Measurements from ENCODE around the gene POC5.
"Not testable (repeated sequence)": the region's sequence is repeated elsewhere in the genome, so short reads cannot be mapped to it uniquely, and the experiment has no call there.

The POC5 gene, protein sequence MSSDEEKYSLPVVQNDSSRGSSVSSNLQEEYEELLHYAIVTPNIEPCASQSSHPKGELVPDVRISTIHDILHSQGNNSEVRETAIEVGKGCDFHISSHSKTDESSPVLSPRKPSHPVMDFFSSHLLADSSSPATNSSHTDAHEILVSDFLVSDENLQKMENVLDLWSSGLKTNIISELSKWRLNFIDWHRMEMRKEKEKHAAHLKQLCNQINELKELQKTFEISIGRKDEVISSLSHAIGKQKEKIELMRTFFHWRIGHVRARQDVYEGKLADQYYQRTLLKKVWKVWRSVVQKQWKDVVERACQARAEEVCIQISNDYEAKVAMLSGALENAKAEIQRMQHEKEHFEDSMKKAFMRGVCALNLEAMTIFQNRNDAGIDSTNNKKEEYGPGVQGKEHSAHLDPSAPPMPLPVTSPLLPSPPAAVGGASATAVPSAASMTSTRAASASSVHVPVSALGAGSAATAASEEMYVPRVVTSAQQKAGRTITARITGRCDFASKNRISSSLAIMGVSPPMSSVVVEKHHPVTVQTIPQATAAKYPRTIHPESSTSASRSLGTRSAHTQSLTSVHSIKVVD

DNA sequence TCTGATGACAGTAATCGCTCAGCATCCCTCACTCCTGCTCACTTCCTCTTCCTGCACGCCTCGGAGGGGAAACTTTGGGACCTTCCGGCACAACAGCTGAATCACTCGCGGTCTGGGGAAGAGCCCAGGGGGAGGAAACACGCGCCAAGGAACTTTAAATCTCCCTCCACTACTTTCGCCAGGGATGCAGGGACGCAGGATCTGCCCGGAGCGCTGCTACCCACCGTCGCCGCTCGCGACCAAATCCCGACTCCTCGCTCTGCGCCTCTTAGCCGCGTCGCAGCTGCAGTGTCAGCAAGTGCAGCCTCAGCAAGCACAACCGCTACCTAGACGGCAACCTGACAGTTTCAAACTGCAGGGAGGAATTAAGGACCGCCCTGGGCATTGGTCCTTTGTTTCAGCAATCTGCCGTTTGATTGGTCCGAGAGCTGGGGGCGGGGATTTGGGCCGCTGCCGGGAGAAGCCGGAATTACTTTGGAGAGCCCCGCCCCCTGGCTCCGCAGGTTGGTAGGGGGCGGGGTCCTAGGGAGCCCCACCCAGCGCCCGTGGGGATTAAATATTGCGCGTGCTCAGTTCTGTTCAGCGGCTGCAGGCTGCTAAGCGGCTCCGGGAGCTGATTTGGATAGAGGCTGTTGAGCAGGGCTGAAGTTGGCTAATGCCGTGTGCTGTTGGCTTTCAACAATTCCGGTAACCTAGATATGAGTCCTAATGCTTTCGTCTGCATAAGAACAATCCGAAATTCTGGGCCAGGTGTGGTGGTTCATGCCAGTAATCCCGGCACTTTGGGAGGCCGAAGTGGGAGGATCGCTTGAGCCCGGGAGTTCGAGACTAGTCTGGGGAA, at the start of gene POC5:
TSS of gene POC5 (minus strand) at position 356 of the 841 bp plus-strand sequence. CDS start 4,500 bp downstream, outside the sequence.
- in situ Hi-C loops (cut with MboI; ENCODE audit: low pct_unique_long_range_greater_than_20kb, low sequenced_read_pairs) = no loop called here
- peak; percentile 99 for DNase-seq

DNA sequence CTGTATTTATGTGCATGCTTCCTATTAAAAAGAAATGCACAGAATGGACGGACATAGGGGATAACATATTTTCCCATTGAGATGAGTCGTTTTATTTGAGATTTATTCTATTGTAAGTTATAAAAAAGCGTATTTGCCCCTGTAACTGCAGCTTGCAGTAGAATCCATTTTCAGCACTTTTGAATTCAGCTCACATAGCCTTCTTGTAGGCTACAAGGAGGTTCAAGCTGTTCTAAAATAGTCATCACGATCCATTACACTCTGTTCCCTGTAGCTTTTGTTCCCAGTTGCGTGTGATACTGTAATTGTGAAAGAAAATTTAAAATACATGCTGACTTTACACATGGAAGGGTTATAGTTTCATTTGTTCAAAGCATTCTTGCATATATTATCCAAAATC, 40.9 kb upstream of the POC5 start:
- in situ Hi-C loops (cut with MboI; ENCODE audit: low pct_unique_long_range_greater_than_20kb, low sequenced_read_pairs) = no loop called here

GRCh38 chr5:75756981-75757380, 39.7 kb upstream of the POC5 start:
- no peak for DNase-seq
- in situ Hi-C loops (cut with MboI; ENCODE audit: low pct_unique_long_range_greater_than_20kb, low sequenced_read_pairs) = no loop called here

More for the DNA sequence above, 40.9 kb upstream of the POC5 start:
- DNase-seq = no peak

GRCh38 chr5:75756211-75756610, 39.0 kb upstream of the POC5 start:
- DNase-seq = no peak
- in situ Hi-C loops (cut with MboI; ENCODE audit: low pct_unique_long_range_greater_than_20kb, low sequenced_read_pairs) = no loop called here

- DNase-seq = no peak
- in situ Hi-C loops (cut with MboI; ENCODE audit: low pct_unique_long_range_greater_than_20kb, low sequenced_read_pairs) = no loop called here
Measured at GRCh38 chr5:75753182-75753581, 35.9 kb upstream of the POC5 start.

DNA sequence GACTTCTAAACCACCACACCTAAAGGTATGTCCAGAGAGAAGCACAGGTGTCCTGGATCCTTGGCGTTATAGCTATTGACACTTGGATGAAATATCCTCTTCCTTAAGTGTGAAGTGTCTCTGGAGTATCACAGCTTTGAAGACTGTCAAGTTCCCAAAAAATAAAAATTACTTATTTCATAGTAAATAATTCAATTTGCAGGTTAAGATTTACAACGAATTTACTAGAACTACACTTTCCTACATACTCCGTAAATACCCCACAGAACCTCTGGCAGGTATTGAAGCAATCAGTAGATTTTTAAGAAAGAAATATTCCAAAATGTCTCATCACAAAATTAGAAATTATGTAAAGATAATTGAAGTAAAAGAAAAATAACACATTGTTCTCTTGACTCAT, 27.1 kb upstream of the POC5 start:
- in situ Hi-C loops (cut with MboI; ENCODE audit: low pct_unique_long_range_greater_than_20kb, low sequenced_read_pairs) = no loop called here

DNA sequence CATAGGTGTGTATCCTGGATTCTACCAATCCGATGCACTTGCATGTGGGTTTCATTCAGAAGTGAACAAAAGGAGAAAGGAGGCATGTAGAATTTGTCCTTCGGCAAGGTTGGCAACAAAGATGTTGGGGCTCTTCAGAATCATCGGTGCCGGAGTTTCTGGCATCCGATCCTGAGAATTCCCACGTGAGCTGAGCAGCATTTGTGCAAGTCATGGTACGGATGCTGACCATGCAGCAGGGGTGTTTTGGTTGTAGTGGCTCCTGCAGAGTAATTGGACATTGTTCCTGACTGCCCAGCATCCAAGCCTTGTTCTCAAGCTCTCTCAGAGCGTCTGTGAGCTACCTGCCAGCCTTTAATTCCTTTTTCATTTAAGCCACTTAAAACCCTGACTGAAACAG, 19.0 kb upstream of the POC5 start:
- no peak for DNase-seq
- in situ Hi-C loops (cut with MboI; ENCODE audit: low pct_unique_long_range_greater_than_20kb, low sequenced_read_pairs) = no loop called here

More for the DNA sequence above, 27.1 kb upstream of the POC5 start:
- DNase-seq = no peak

GRCh38 chr5:75734913-75735789, 17.9 kb upstream of the POC5 start:
- in situ Hi-C loops (cut with MboI; ENCODE audit: low pct_unique_long_range_greater_than_20kb, low sequenced_read_pairs) = no loop called here
- peak; percentile 30 for DNase-seq

DNA sequence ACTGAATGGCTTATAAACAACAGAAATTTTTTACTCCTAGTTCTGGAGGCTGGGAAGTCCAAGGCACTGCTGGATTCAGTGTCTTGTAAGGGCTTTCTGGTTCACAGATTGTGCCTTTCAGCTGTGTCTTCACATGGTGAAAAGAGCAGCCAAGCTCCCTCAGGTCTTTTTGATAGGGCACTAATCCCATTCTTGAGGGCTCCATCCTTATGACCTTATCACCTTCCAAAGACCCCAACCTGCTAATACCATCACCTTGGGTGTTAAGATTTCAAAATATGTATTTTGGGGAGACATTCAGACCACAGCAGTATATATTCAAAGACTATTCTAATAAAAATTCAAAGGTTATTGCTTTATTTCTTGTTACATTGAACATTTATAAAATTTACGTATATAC, 16.5 kb upstream of the POC5 start:
- DNase-seq = no peak
- in situ Hi-C loops (cut with MboI; ENCODE audit: low pct_unique_long_range_greater_than_20kb, low sequenced_read_pairs) = no loop called here

GRCh38 chr5:75731515-75731914, 14.3 kb upstream of the POC5 start:
- DNase-seq; in situ Hi-C loops (cut with MboI; ENCODE audit: low pct_unique_long_range_greater_than_20kb, low sequenced_read_pairs): not testable (repeated sequence)

DNA sequence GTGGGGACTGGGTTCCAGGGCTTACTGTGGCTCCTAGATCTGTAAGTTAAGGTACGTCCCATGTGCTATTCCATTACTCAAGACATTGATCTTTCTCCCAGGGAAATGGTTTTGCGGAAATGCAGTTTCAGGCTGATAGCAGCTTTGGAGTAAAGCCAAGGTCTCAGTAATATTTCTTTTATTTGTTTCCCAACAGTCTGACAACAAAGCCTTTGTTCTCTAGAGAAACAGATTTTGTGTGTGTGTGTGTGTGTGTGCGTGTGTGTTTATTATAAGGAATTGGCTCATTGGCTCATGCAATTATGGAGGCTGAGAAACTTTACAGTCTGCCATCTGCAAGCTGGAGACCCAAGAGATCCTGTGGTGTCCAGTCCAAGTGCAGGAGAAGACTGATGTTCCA, 12.1 kb upstream of the POC5 start:
- in situ Hi-C loops (cut with MboI; ENCODE audit: low pct_unique_long_range_greater_than_20kb, low sequenced_read_pairs) = no loop called here
- no peak for DNase-seq

GRCh38 chr5:75727931-75728330, 10.7 kb upstream of the POC5 start:
- in situ Hi-C loops (cut with MboI; ENCODE audit: low pct_unique_long_range_greater_than_20kb, low sequenced_read_pairs) = no loop called here
- no peak for DNase-seq

GRCh38 chr5:75726224-75726623, 9.0 kb upstream of the POC5 start:
- in situ Hi-C loops (cut with MboI; ENCODE audit: low pct_unique_long_range_greater_than_20kb, low sequenced_read_pairs) = not testable (repeated sequence)

DNA sequence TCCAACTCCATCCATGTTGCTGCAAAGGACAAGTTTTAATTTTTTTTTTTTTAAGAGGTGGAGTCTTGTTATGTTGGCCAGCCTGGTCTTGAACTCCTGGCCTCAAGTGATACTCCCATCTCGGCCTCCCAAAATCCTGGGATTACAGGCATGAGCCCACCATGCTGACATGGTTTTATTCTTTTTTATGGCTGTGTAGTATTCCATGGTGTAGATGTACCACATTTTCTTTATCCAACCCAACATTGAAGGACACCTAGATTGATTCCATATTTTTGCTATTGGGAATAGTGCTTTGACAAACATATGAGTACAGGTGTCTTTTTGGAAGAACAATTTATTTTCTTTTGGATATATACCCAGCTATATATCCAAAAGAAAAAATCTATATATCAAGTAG, 6.1 kb upstream of the POC5 start:
- in situ Hi-C loops (cut with MboI; ENCODE audit: low pct_unique_long_range_greater_than_20kb, low sequenced_read_pairs) = no loop called here

More at GRCh38 chr5:75726224-75726623, 9.0 kb upstream of the POC5 start:
- not testable (repeated sequence) for DNase-seq

GRCh38 chr5:75721573-75721972, 4.3 kb upstream of the POC5 start:
- in situ Hi-C loops (cut with MboI; ENCODE audit: low pct_unique_long_range_greater_than_20kb, low sequenced_read_pairs) = no loop called here
- DNase-seq = no peak

More for the DNA sequence above, 6.1 kb upstream of the POC5 start:
- no peak for DNase-seq

DNA sequence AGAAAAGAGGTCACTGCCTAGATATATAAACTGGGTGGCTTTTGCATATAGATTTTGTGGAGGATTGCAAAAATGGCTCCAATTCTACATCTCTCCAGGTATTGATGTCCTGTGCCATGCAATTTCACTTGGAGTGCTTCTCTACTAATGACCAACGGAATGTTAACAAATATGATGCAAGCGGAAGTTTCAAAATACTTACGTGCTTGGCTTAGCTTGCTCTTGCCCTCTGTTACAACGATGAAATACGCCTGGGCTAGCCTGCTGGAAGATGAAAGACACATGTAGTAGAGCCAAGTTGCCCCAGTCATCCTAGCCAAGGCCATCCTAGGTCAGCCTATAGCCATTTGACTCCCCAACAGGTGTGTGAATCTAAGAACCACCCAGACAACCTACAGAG, 3.6 kb upstream of the POC5 start:
- in situ Hi-C loops (cut with MboI; ENCODE audit: low pct_unique_long_range_greater_than_20kb, low sequenced_read_pairs) = no loop called here
- DNase-seq = no peak

GRCh38 chr5:75716715-75717081, 539 bp downstream of the POC5 start:
- no peak for DNase-seq

GRCh38 chr5:75712091-75712490, 5.1 kb downstream of the POC5 start:
- no peak for DNase-seq

More at GRCh38 chr5:75716715-75717081, 539 bp downstream of the POC5 start:
- in situ Hi-C loops (cut with MboI; ENCODE audit: low pct_unique_long_range_greater_than_20kb, low sequenced_read_pairs) = no loop called here

GRCh38 chr5:75711151-75711550, 6.1 kb downstream of the POC5 start:
- in situ Hi-C loops (cut with MboI; ENCODE audit: low pct_unique_long_range_greater_than_20kb, low sequenced_read_pairs) = no loop called here
- DNase-seq = no peak

More at GRCh38 chr5:75712091-75712490, 5.1 kb downstream of the POC5 start:
- in situ Hi-C loops (cut with MboI; ENCODE audit: low pct_unique_long_range_greater_than_20kb, low sequenced_read_pairs) = no loop called here

Data from KBM-7 (cell line).